Measurements from ENCODE around the gene CCDC167. TPM values are rescaled to one million over a fixed set of nuclear protein-coding genes. Genes with fewer than 3 reads are reported as not detected.

The CCDC167 gene
- total RNA-seq, 1 experiment from 2014 or later, result 31.9 TPM

- DNase-seq, result no peak
- no peaks in the 10 kb centered on the region; a peak in 2 of 5 replicates for H3K9me3 Mint-ChIP-seq
- H3K4me1 ChIP-seq (ENCODE audit: insufficient read depth, low read length), result peaks cover 14% of the 10 kb centered on the region; the same call in 1 of the 2 replicates
Observed at GRCh38 chr6:37511910-37512399, 12.3 kb upstream of the CCDC167 start.

More at GRCh38 chr6:37511910-37512399, 12.3 kb upstream of the CCDC167 start:
- Histone ChIP-seq H3K23ac (ENCODE audit: insufficient read length, low read depth, low read length) (no peak overlapping the region), H2BK120ac (ENCODE audit: low read depth, low read length, poor library complexity, severe bottlenecking) (no peak overlapping the region), H3K14ac (ENCODE audit: insufficient read depth, low read length) (peak overlapping the region; percentile 54; the same call in 1 of the 2 replicates), H2BK15ac (ENCODE audit: low read depth, low read length) (no peak overlapping the region), H3K9ac (ENCODE audit: extremely low read depth, insufficient read length, low read length) (no peak overlapping the region), H3K23me2 (ENCODE audit: insufficient read length, low read depth, low read length, poor library complexity, severe bottlenecking) (peaks cover 9% of the 10 kb centered on the region), H3K56ac (ENCODE audit: insufficient read length, low read depth, low read length) (no peak overlapping the region), H3K27ac (ENCODE audit: insufficient read length, low read depth, low read length) (no peak overlapping the region), H3K4ac (ENCODE audit: low read depth, low read length) (no peak overlapping the region), H3K4me2 (ENCODE audit: insufficient read depth, insufficient read length, low read length) (peak overlapping the region; percentile 46), H3K9me3 (ENCODE audit: control insufficient read depth, low read depth, low read length) (no peaks in the 10 kb centered on the region), H2BK12ac (ENCODE audit: insufficient read length, low read depth, low read length) (no peak overlapping the region), H2BK5ac (ENCODE audit: insufficient read length, low read length) (no peak overlapping the region), H3K79me2 (ENCODE audit: insufficient read depth, low read length) (no peaks in the 10 kb centered on the region), H3K27me3 (ENCODE audit: insufficient read depth, low read length) (peaks cover 6% of the 10 kb centered on the region; the same call in 1 of the 2 replicates), H4K8ac (replicated peaks; ENCODE audit: insufficient read length, low read depth, low read length) (no peak overlapping the region), H2BK20ac (ENCODE audit: low read depth, low read length, poor library complexity, severe bottlenecking) (no peak overlapping the region), H4K5ac (ENCODE audit: insufficient read length, low read depth, low read length) (no peak overlapping the region), H4K20me1 (ENCODE audit: control insufficient read depth, insufficient read depth, insufficient read length) (no peaks in the 10 kb centered on the region), H4K91ac (ENCODE audit: insufficient read length, low read depth, low read length) (no peak overlapping the region), H2AFZ (ENCODE audit: low read length) (no peak overlapping the region), H2AK5ac (ENCODE audit: insufficient read length, low read length) (no peak overlapping the region), H3K79me1 (ENCODE audit: insufficient read depth, low read depth, low read length, poor library complexity, severe bottlenecking) (no peaks in the 10 kb centered on the region), H3T11ph (ENCODE audit: low read length) (no peak overlapping the region), H3K18ac (ENCODE audit: insufficient read length, low read depth, low read length) (no peak overlapping the region)
- no CpG with 5 or more reads among the region's 16 CpGs for WGBS (ENCODE audit: extremely low coverage, insufficient read length, low lambda C conversion rate)
- TF ChIP-seq CTCF (conservative IDR thresholded peaks at IDR 0.05), result no peak
- Mint-ChIP-seq H3K27me3 (ENCODE audit: low read depth) (peaks cover 41% of the 10 kb centered on the region), H3K4me3 (peak overlapping the region in 1 of 2 experiments; percentile 63; a peak in 3 of 5 replicates), H3K4me1 (peaks cover 55 to 82% of the 10 kb centered on the region in 2 experiments), H3K36me3 (ENCODE audit: insufficient read depth in 1 of 3, low read depth in 3 of 3) (peaks cover 0 to 5% (median 0%) of the 10 kb centered on the region in 3 experiments; a peak in 3 of 7 replicates), H3K27ac (no peak overlapping the region)
